Limb (tissue), 2 donors: ENCODE measurements around the gene DAB2.

Experiments
- DNase-seq, 2 donors: peaks; one replicate each; pipeline ENCODE4 v3.0.0-alpha.2; 2016; ENCODE audit errors: extremely low spot score in 2 of 2

Gene DAB2

DNA sequence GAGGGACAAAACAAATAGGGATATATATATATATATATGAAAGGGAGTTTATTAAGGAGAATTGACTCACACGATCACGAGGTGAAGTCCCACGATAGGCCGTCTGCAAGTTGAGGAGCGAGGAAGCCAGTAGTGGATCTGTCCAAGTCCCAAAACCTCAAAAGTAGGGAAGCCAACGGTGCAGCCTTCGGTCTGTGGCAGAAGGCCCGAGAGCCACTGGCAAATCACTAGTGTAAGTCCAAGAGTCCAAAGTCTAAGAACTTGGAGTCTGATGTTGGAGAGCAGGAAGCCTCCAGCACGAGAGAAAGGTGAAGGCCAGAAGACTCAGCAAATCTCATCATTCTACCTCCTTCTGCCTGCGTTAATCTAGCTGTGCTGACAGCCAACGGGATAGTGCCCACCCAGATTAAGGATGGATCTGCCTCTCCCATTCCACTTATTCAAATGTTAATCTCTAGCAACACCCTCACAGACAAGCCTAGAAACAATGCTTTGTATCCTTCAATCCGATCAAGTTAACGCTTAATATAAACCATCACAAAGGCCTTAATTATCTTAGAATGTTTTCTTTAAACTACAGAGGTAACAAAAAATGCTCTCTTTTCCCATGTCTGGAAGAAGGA lies 23.8 kb upstream of the DAB2 start:
- DNase-seq: no peak

DNA sequence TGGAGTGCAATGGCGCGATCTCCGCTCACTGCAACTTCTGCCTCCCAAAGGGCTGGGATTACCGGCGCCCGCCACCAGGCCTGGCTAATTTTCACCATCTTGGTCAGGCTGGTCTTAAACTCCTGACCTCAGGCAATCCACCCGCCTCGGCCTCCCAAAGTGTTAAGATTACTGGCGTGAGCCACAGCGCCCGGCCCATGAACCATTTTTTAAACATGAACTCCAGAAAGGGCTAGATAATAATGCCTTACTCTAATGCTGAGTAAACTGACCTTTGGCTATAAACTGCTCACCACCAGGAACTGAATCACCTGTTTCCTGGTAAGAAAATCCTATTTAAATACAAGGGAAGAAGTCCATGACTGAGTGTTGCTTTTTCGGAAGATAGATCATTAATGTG lies 23.2 kb upstream of the DAB2 start:
- no peak for DNase-seq

DNA sequence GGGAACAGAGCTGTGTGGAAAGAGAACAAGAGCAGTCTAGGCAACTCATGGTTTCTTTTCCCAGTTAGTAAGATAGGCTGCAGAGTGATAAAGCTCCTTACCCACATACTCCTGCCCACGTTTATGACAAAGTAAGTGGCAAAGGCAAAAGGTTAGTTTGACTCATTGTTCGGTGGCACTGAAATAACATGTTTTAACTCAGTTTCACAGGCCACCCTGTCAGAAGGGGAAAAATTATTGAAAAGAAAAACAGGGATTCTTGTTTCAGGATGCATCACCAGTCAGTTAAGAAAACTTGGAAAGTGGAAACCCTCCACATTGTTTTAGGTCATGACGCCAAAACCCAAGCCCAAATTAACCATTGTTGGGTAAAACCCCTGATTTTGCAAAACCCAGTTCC lies 22.3 kb upstream of the DAB2 start:
- no peak for DNase-seq

DNA sequence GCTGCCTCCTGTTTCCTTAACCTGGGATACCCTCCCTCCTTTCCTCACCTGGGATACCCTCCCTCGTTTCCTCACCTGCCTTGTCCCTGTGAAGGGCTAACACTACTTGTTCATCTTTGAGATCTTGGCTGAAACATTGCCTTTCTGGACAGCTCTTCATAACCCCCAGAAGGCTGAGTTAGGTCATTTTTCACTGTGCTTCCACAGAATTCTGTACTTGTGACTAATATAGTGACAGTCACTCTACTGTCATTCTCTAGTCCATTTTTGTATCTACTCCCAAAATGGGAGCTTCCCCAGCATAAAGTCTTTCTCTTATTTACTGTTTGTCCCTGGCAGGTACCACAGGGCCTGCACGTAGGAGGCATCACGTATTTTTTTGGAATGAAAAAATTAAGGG lies 21.5 kb upstream of the DAB2 start:
- no peak for DNase-seq

DNA sequence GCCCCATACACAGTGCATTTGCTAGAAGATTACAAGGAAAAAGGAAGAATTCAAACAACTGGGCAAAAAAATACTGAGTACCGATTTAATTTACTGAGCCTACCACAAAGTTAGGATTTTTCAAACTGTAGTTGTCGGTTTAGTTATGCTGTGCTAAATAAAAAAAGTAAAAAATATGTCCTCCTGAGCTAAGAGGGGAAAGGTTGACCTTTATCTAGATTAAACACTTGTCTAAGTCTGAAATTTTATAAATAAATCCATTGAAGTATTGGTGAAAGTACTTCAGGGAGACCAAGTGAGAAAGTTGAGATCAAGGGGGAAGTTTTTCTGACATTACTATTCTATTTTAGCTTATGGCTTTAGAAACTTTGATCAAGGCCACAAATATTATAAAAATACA lies 19.1 kb upstream of the DAB2 start:
- DNase-seq: no peak

DNA sequence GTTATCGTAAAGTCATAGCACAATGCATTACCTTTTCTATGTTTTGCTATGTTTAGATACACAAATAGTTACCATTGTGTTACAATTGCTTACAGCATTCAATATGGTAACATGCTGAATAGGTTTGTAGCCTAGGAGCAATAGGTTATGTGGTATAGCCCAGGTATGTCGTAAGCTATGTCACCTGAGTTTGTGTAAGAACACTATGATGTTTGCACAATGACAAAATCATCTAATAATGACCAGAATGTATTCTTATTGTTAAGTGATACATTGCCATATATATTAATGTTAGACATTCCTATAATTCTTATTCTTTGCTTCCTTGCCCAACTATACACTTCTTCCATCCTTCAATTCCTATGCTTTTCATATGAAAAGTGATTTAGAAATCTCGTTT lies 18.2 kb upstream of the DAB2 start:
- no peak for DNase-seq

DNA sequence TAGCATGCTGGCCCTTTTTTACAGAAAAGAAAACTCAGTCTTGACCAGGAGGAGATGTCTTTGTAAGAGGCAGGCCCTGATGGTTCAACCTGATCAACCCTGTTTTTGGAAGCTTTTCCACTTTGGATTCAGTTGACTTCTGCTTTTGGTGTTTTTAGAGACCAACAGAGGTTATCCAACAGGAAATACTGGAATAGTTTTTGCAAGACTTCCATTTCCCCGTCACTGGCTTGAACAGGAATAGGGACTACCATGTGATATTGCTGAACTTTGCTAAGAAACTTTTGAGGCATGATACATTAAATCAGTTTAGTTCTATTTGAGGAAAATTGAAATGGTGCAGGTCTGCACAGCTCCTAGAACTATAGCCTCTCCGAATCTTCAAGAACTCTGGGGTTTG lies 17.1 kb upstream of the DAB2 start:
- DNase-seq: no peak

DNA sequence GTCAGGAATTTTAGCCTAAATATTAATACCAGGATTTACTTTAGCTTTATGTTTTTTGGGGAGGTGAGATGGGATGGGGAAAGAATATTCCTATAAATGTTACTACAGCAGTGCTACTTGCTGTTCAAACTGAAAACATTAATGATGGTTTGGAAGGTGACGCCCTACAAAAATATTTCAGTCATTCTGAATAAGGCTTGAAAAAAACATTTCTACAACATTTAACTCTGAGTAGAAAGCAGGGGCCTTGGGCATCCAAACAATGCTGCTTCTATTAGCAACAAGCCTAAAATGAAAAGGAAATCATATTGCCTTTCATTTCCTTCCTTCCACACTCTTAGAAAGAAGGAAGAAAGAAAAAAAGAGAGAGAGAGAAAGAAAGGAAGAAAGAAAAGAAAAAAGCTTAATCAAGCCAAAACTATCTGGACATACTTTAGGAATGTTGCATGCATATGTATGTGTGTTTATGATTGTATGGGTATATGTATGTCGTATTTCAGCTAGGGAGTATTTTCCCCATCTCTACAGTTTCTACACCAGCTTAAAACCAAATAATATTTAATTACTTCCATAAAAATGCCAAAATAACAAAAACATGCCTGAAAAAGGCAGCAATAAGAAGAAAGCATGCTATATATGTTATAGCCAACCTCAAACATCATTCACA lies 16.3 kb upstream of the DAB2 start:
- DNase-seq: no peak

DNA sequence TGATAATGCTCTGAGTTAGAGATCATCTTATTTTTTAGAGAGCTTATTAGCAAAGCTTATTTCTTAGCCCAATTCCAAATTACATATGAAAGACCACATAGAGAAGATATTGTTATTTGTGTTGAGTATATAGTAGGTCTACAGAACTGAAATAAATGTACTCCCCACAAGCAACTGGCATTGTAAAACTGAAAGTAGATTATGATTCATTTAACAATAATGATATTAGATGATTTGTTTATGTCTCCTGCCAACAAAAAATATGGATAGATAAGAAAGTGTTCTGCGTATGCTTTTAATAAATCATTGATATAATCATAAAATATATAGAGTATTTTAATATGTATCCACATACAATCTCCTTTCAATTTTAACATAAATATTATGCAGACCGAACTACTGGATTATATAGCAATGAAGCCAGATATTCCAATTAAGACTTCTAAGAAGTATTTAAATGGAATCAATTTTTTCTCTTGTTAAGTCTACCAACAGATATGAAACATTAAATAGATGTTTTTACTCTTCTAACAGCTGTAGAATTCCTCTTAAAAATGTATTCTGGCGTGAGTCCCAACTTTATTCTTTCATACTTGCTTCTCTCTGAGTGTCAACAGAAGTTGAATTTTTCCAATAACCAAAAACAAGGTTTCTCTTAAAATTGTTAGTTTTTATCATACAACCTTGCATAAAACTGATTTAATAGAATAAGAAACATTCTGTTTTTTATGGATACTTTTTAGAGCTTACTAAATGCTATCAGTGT lies 15.6 kb upstream of the DAB2 start:
- no peak for DNase-seq

DNA sequence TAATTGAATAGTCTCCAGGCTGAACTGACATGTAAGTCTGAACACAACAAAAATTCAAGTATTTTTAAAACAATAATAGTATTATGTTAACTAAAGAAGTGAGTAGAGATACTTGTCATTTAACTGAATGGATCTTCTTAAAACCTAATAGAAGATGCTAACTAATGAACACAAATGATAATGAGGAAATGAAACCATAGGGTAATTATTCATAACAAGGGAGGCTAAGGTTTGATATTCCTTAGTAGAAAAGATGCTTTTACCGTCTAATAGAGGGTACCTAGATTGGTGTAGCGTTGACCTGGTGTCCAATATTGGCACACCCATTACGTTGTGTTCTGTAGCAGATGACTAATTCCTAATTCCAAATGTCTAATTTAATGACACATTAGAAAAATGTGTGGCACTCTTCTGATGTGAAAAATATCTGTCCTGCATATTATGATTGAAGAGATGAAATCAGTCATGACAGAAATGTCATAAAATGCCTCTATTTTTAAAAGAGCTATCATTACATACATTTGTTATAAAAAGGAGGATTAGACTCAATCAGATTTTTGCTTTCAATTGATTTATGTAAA lies 14.9 kb upstream of the DAB2 start:
- DNase-seq: no peak

DNA sequence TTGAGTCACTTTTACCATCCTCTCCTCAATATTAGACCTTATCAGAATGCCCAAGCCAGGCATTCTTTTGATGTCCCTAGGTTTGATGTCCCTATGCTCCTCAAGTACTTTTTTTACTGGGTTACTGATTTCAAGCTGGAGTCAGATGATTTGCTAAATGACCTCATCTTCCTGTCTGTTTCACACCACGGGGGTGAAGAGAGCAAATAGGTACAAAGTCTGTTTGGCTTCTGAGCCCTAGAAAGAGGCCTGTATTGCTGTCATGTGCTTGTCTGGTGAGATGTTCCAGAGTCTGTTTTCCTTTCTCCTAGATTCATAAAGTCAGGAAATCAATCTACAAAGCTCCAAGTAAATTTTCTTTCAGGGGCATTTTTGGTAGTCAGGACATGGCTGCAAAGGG lies 12.7 kb upstream of the DAB2 start:
- no peak for DNase-seq

DNA sequence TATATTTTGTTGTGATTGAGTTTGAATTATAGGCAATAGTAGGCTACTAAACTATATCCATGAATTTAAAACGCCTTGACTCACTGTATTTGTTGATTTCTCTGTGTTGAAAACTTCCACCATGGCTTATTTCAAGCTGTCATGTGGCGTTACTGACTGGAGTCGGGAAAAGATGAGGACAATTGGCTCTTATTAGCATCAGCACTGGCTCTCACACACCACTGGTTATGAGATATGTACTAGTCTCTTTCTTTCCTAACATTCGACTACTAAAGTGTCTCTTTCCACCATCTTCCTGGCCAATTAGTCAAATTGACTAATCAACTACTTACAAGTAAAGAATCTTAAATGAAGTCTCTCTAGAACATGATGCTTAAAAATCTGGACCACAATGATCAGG lies 9.1 kb upstream of the DAB2 start:
- DNase-seq: no peak

DNA sequence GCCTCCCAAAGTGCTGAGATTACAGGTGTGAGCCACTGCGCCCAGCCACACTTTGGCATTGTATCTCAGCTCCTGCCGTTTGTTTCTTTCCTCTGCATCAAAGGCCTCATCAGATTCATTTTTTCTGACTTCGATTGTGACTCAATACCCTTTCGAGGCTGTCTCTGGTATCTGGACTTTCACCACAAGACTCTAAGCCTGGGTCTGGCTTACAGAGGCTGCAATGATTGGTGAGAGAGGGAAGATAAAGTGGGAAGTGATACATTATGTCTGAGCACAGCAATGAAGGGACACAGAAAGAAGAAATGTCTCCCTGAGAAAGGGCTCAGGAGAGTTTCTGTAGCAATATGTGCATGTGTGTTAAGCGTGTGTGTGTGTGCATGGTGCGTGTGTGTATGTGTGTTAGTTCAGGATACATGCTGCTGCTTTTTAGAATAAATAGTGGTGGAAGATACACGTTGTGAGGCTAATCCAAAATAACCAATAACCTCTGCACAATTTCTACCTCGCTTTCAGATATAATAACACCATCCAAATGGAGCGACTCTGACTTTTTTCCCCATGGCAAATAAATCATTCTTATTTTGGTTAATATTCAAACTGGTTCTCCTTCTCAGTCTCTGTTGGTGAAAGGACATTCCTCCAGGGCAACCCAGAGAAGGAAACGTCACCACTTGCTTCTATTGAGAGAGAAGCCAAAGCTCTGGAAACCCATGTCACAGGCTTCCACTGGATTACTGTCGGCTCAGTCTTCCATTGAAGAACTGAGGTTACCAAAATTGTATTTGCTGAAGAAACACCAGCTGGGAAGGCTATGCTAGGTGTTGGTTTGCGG lies 8.1 kb upstream of the DAB2 start:
- DNase-seq: no peak

DNA sequence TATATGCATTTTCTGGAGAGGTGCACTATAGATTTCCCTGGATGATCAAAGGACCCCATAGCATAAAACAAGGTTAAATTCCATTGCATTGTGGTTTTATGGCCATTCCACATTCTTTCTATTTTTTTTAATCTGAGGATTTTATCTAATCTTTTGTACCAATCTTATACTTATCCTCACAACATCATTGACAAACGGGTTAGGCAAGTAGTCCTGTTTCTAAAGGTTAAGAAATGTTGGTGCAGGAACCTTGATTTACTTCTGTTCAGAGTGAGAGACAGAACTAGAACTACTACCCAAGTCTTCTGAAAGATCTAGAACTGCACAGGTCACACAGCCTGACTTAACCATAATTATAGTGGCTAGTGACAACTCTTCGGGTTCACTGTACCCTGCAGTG lies 5.7 kb upstream of the DAB2 start:
- no peak for DNase-seq

DNA sequence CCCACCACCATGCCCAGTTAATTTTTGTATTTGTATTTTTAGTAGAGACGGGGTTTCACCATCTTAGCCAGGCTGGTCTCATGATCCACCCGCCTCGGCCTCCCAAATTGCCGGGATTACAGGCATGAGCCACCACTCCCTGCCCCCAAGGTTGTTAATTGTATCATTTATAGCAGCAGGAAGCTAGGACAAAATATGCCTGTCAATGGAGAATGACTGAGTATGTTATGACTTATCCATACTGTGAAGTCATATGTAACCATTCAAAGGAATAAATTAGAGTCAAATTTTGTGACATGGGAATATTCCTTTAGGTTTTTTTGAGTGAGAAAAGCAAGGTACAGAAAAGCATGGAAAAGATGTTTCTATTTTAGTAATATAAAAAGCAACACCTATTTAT lies 3.9 kb upstream of the DAB2 start:
- DNase-seq: no peak

DNA sequence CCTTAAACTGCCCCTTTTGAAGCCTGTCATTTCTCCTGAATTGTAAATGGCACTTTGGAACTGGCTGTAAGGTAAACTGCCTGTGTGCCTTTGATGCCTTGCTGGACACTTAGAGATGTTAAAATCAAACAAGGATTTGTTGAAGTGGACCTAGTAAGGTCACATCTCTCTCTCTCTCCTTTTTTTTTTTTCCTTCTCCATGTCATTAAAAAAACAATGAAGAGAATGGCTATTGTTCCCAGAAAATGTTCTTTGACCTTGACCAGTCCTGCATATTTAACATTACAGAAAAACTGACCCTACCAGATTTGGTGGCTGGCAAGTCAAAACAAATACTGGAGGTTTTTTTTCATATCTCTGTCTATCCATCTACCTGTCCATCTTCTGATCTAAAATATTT lies 2.9 kb upstream of the DAB2 start:
- no peak for DNase-seq

DNA sequence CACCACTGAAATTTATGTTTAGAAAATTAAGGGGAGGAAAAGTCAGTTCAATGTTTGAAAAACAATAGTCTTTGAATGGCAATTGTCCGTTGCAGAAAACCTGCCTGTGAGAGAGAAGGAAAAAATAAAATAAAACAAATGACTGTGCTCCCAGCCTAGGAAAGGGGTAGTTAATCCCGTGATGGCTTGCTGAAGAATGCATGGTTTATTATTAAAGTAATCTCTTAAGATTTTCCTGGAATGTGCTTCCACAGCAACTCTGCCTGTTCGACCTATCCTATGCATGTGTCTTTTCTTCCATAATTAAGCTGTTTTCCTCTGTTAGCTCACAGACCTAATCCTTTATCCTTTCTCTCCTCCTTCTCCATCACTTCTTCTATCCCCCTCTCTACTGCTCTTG lies 2.4 kb upstream of the DAB2 start:
- DNase-seq: no peak

DNA sequence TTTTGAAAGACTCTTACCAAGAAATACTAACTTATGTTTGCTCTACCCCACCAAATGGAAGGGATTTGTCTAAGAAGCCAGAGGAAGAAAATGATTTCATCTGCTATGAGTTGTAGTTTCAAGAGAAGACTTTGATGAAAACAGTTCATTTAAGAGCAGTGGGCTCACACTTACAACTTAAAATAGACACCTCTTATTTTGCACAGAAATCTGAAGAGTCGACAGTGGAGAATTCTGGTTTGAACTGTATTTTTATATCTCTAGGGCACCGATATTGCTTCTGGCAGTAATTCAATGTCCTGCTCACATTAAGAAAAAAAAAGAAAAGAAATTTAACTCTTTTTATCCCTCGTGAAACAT lies 1.9 kb upstream of the DAB2 start:
- peak in 1 of 2 donors; percentile 28 for DNase-seq

DNA sequence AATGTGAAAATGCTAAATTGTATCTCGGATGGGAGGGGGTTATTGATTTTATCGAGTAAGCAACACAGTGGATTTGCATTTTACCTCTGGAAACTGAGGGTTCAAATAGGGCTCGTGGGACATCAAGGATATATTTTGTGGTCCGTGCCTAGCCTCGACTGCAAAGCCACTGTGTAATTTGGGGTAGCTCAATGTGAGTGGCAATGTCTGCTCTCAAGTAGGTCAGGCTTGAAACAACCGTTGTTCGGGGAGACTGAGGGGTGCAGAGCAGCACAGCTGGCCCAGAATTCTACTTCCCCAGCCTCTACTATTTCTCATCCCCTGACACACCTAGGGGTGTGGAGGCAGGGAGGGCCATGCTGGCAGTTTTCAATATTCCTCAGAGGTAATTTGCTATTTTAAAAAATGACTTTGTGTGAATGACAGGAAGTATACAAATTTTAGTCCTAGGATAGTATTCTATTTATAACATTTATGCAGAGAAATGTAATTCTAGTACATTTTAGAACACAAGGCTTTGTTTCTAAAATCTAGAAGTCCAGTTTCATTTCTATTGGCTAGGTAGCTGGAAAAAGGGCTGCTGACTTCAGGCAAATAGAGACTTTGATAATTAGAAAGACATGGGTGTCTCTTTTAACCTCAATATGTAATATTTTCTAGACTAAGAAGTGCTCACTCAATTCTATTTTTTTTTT lies 1.4 kb upstream of the DAB2 start:
- DNase-seq: peak in 1 of 2 donors; percentile 33

DNA sequence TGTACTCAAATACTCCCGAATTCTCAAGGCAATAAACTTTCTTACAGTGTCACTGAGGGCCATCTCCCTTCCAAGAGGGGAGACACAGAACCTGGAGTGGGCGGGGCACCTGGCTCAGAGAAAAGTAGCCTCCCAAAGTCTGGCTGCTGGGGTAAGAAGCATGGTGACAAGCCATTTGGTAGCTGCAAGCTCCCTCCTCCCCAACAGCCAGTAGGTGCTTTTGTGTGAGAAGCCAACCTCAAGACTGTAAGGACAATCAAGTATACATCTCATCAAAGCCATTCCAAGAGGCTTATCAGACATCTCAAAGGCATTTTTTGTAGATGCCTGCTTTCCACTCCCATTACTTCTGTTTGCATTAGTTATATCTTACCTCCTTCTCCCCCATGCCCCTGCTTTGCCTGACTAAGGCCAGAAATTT lies 1.4 kb downstream of the DAB2 start:
- no peak for DNase-seq

DNA sequence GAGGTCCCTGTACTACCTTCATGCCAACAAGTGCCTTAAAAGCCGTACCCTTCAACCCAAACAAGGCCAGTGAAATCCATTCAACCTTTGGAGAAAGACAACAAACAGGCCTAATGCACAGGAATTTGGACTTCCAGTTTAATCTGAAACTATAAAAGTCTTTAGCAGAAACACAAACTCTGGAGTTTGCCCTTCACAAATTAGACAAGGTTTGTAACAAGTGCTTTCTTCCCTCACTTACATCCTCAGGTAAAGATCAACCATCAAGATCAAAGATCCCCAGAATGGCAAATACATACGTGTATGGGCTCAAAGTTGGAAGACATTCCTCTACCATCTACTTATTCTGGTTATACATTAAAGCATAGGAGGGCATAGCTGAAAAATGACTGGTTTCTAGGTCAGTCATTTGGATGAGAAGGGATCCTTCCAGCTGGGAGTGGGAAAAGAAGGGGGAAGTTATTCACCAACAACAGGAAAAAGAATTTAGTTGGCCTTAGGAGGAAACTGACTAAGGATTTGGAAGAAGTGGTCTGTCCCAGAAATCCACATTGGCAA lies 2.0 kb downstream of the DAB2 start:
- DNase-seq: no peak
